Activated naive CD4-positive, alpha-beta T cell (primary cell): ENCODE measurements around the gene EPDR1.
"Not testable (repeated sequence)": the region's sequence is repeated elsewhere in the genome, so short reads cannot be mapped to it uniquely, and the experiment has no call there.

ENCODE experiments used
- DNase-seq, 4 experiments: peaks; one replicate each; lab custom pipeline; 2025; lab: John Stamatoyannopoulos, UW

Gene EPDR1

DNA sequence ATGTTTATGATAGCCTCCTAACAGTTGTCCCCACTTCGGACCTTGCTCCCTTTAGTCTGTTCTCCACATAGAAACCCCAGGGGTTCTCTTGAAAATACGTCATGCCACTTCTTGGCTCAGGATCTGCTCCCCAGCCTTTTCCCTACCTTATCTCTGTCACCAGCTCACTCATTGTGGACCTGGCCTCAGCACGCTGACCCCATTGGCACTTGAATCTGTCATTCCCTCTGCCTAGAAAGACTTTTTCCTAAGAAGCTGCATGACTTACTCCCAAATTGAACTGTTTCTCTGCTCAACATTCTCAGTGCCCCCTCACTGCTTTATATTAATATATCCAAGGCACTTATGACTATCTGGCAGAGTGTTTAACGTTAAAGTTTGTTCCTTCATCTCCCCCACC, 8.4 kb downstream of the EPDR1 start:
- DNase-seq: no peak

DNA sequence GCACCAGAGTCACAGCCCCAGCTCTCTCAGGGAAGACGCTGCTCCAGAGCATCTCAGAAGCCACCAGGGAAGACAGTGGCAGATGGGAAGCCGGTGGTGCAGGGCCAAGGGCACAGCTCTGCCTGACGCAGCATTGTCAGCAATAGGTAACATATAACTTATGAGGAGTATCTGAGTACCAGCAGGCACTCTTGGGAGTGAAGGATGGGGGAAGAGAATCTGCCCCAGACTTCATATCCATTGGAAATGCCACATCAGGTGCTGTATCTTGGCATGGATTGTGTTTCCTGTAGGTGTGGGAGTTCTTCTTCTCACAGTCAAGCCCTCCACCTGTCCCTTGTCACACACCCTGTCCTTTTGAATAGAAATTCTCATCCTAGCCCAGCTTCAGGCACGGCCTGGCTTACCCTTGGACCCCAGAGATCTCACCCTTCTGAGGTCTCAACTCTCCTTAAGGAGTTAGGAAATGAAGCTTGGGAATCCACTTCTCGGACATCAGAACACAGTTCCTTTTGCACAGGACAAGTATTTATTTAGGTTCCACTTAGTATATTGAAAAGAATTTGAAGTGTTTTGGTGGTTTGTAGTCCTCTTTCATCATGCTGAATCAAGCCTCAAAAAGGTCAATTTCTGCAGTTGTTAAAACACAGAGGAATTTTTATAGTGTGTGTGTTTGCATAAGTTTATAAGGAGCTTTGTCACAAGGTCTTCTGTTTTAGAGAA, 9.9 kb downstream of the EPDR1 start:
- DNase-seq: no peak

DNA sequence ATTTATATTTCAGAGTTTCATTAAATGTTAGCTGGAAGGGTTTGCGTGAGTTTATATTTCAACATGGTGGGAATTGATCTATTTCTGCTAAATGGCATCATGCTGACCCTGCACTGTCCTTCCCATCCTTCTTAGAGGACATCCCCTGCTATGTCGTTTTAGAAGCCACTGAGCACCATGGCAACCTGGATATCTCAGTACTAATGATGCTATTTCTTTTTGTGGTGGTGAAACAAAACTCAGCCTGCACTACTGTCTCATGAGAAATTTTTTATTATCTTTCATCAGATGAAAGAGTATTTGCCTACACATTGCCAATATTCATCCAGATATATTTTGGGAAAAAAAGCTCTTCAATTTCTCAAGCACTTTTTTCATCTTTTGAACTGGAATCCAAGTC, 12.1 kb downstream of the EPDR1 start:
- DNase-seq: no peak

DNA sequence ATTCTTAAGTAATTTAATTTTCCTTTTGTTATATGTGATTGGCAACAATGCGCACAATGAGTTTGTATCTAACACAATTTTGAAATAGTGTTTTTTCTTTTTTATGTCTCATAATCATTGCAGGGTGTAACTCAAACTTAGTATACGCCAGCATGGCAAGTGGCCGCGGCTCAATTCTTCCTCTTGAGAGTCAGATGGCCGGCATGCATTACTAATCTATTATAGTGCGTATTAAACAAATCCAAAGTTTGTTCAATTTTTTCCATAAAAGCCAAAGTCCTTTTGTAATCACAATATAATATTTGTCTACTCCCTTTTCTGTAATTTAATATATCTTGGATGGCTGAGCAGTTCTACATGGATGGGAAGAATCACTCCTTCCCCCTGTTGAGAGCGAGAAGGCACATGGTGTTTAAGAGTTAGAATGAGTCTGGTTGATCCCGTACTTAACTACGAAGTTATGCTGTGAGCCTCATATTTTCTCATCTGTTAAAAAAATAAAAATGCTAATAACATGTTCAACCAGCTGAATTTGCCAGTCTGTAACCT, 12.7 kb downstream of the EPDR1 start:
- DNase-seq: no peak

DNA sequence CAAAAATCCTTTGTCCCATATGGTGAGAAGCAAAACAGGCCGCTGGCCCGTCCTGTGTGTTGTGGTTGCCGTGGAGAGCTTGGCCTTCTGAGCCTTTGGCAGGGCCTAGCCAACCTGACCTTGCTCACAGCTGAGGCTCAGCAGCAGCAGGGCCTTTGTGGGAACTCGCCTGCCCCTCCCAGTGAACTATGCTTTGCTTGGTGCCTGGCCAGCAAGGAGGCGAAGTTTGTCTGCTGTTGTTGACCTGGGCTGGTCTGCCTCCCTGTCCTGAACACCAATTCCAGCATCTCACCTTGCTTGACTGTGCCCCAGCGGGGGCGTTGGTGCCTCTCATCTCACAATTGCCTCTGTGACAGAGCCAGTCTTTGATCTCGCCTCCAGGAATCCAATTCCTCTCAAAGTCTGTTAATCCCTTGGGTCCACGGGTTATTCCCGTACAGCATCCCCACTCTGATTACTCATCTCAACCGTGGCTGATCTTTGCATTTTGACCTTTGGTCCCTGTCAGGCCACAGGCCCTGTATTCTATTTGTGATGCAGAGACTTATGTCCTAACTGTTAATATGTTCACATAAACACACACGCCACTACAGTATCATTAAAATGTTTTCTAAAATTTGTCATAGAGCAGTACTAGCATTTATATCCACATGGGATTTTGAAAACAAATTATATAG, 22.6 kb downstream of the EPDR1 start:
- no peak for DNase-seq

DNA sequence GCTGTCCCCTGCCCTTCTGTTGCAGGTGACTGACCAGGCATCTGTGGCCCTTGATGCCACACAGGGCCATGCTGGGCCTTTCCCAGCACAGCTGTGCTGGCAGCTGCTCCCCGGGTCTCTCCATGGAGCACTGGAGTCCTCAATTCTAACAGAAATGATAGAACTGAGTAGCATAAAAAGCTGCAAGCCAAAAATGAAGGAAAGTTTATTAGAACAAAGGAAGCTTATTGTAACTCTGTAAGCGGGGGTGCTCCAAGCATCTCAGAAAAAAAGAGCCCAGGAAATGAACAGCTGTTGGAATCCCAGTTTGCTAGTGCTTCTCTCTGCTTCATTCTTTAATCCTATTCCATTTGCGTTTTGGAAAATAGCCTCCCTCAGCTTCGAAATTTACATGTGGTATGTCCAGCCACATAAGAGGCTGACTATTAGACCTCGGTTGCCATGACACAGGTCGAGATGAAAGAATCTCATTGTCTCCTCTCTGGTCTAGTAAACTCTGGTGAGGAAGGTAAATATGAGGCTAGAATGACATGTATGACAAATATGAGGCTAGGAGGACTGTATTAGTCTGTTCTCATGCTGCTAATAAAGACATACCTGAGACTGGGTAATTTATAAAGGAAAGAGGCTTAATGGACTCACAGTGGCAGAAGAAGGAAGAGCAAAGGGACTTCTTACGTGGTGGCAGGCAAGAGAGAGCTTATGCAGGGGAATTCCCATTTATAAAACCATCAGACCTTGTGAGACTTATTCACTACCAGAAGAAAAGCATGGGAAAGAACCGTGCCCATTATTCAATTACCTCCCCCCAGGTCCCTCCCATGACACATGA, 23.7 kb downstream of the EPDR1 start:
- DNase-seq: no peak

DNA sequence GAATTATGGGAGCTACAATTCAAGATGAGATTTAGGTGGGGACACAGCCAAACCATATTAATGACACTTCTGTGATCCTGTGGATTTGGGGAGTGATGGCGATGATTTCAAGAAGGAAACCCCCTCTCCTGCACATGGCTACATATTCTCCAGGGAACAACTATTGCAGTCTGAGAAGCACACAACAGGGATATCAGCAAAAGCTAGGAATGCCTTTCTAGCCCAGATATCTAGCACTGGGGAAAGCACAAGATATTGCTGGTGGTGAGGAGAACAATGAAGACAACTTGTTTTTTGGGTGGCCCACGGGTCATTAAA, 24.3 kb downstream of the EPDR1 start:
- no peak for DNase-seq

DNA sequence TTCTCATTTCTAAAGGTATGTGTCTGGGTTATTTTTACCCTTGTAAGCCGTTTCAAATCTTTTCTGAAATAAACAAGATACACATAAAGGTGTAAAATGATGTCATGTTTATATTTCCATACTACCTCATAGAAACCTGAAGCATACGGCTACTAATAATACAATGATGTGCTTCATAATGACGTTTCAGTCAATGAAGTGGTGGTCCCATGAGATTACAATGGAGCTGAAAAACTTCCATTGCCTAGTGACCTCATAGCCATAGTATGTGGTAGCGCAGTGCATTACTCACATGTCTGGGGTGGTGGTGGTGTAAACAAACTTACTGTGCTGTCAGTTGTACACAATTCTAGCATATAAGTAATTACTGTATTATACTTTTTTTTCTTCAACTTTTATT, 24.9 kb downstream of the EPDR1 start:
- DNase-seq: no peak

DNA sequence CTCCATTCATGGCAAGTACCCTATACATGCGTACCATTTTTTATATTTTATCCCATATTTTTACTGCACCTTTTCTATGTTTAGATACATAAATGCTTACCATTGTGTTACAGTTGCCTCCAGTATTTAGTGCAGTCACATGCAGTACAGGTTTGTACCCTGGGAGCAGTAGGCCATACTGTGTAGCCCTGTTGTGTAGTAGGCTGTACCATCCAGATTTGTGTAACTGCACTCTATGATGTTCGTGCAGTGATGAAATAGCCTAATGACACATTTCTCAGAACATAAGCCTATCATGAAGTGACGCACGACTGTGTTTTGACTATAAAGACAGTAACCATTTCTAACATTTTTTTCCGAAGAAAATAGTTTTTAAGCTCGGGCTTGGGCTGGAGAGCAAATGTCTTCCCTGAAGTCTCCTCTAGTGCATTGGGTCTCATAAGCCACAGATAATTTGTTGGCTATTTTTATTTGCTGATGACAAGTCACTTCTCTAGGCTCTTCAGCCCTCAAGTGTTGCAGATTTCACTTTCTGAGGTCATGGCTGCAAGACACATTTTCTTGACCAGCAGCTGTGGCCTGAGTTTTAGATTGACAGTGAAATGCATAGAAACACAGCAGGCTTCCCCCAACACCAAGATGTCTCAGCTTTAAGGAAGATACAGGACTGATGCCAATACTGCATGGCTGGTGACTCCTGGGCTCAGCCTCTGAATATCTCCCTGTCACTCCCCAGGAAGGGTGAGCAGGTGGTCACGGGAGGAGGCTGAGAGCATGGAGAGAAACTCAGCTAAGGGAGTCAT, 26.9 kb downstream of the EPDR1 start:
- no peak for DNase-seq

DNA sequence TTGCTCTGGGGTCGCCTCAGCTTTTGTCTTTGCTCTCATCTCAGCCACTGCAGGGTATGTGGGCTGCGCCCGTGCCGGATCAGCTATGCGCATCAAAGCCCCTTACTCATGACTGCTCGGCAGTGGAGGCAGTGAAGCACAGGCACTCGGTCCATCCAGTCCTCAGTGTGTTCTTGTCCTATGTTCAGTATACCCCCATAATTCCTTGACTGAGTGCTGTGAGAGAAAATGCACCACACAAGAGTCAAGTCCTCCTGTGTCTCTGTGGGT, 27.4 kb downstream of the EPDR1 start:
- no peak for DNase-seq

DNA sequence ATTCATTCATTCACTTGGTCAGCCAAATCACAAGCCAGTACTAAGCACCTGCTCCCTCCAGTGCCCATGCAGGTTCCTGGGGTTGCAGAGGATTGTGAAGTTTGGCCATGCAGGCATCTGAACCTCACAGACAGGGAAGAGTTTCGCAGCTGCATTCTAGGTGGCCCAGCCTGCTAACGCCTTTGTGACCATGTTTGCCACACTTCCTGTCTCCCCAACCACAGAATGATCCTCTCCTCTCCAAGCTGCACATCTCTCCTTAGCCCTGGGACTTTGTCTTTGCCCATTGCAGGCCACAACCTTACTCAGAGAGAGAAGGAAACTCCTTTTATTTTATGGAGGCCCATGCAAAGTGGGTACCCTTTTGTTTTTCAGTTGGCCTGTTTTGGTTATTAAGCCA, 31.8 kb downstream of the EPDR1 start:
- DNase-seq: no peak

DNA sequence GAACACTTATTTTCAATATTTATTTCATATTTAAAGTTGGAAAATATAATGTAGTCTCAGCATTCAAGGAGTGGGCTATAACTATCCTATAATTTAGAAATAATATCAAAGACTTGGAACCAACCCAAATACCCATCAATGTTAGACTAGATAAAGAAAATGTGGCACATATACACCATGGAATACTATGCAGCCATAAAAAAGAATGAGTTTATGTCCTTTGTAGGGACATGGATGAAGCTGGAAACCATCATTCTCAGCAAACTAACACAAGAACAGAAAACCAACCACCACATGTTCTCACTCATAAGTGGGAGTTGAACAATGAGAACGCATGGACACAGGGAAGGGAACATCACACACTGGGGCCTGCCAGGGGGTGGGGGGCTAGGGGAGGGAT, 33.8 kb downstream of the EPDR1 start:
- not testable (repeated sequence) for DNase-seq

DNA sequence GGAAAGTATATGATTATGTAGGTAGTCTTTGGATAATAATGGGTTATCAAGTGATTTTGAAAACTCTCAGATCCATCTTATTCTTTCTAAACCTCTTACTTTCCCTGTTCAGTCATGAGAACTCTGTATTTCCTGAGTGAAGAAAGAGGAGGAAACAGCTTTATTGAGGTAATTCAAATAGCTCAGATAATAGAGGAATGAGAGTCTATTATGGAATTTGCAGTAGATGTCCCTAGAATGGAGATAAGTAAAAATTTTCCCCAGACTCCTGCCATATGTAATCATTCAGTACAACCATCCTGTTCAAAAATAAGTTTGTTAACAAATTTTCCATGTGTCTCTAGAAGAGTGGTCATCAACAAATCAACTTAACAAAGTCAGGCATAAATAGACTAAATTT, 36.4 kb downstream of the EPDR1 start:
- DNase-seq: no peak

DNA sequence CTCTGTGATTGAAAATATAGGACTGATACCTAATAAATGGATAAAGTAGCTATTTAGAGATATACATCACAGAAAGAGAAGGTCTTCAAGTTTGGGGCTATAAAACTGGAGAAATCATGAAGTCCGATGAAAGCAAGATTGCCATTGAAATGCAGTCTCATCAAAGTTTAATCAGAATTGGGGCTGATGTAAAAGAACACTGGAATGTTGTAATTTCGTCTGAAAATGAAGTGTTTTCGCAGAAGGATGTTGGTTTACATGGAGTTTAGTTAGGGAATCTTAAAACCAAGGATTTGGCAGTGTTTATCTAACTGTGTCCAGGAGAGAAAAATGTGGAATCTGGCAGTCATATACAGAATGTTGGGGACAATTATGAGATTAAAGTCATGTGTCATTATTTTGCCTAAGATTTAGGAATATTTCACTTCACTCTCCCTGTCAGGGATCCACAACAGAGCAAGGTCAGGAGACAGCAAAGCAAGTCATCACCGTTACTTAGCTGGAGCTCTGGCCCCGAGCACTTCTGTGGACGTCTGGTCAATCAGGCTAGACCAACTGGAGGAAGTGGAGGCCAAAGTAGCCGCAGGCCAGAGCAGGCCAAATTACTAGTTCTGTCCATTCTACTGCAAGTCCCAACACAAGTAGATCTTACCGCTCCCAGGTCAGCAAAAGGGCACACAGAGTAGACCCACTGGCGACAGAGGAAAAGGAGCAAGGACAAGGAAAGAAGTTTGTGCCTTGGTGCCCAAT, 37.0 kb downstream of the EPDR1 start:
- DNase-seq: no peak

DNA sequence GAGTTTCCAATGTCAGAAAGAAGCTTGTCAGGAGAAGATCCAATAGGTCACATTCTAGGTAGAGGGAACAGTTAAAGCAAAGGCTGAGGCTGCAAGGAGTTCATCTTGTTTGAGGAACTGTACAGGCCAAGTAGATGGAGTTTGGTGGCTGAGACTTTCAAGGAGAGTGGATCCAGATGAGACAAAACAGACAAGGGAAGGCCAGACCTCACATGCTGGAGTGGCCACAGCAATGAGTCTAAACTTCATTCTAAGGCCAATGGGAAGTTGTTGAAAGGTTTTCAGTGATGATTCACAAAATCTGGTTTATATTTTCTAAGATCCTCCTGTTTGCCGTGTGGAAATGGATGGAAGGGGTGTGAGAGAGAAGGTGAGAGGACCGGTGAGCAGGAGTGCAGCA, 40.0 kb downstream of the EPDR1 start:
- no peak for DNase-seq

DNA sequence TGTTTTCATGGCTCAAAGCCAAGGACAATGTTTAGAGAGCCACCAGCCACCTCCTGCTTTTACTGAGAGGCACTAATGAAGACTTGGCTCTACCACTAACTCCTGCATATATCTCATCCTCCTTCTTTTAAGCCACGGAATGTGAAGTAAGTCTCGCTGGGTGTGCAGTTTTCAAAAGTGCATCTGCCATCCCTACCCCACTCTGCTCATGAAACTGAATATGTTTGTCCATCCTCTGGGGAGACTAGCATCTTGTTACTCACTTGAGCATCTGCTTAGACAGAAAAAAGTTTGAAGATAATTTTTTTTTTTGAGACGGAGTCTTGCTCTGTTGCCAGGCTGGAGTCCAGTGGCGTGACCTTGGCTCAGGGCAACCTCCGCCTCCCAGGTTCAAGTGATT, 40.8 kb downstream of the EPDR1 start:
- no peak for DNase-seq

DNA sequence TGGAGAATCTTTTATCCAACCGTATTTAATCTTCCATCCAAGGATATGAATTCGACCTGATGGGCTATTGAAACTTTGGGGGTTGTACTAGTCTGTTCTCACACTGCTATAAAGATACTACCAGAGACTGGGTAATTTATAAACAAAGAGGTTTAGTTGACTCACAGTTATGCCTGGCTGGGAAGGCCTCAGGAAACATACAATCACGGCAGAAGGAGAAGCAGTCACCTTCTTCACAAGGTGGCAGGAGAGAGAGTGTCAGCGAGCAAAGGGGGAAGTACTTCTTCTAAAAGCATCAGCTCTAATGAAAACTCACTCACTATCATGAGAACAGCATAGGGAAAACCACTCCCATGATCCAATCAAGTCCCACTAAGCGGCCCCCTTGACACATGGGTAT, 43.8 kb downstream of the EPDR1 start:
- no peak for DNase-seq

DNA sequence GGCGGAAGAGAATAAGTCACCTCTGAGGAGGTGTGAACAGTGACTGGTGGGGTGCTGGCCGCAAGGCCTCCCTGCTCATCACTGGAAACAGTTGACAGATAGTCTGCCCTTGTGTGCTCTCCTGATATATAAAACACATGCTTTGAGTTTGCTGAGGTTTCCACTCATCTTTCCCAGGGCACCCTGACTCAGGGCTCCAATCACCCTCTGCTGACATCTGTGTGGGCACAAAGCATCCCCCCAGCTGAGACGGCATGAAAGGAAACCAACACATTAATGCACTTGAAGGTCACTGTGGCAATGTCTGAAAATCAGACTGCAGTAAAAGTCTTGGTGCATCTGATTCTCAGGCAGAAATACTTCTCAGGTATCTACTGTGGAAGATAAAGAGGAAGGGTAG, 49.8 kb downstream of the EPDR1 start:
- DNase-seq: no peak

DNA sequence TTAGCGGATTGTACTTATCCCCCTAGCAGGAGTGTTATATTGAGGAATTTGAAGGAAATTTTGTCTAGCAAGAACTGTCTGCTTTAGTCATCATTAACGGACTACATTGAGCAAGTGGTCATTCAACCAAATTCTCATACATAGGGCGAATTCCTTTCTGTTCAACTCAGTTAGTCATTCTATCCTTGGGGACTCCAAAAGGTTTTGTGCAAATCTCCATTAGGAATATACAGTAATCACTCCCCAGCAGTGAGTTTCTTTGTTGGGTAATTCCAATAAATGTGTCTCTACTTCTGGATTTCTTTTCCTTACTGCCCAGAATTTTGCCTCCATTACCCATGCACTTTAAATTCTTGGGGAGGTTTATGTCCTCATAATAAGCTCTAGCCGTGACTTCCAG, 51.1 kb downstream of the EPDR1 start:
- no peak for DNase-seq

DNA sequence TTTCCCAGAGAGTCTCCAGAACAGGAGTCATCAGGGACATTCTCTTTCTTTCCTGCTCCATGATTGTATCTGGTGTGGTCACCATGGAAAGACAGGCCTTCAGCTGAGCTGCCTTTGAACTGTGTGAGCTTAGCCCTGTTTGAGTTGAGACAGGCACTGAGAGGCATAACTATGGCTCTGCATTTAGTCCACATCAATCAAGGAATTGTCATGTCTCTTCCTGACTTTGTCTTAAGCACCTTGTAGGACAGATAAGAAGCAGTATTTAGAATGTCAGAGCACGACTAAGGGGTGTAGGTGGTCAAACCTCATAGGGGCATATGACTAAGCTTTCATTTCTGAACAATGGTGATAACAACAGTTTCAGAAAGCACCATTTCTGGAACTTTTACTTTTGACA, 53.5 kb downstream of the EPDR1 start:
- DNase-seq: no peak

DNA sequence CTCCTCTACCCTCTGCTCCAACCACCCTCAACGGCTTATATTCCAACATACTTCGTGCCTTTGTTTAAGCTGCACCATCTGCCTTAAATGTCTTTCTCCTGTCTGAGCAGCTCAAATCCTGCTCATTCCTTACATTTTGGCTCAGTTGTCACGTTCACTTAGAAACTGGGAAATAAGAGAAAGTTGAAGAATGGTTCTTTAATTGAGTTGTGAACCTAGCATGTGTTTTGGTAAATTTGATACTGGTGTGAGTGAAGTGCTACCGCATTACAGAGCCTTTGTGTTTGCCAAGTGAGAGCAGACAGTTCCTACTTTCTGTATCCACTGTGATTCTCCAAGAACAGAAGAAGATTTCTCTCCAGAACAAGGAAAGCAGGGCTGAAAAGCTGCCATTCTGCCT, 54.3 kb downstream of the EPDR1 start:
- no peak for DNase-seq

DNA sequence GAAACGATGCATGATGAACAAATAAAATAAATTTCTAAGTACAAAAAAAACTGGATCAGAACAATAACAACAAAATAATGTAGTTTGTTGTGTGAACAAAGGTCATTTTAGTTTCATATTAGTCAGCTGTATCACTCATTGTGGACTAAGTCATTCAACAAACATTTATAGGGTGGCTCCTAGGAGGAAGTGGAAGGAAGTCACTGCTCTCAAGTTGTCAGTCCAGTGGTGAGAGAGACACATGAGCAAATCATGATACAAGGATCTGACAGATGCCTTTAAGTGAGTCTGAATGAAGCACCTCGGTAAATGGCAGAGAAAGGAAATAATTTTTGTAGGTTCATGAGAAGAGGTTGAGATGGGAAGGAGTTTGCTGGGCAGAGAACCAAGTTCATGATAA, 56.8 kb downstream of the EPDR1 start:
- DNase-seq: no peak
